Occipital lobe (tissue), 2 donors: ENCODE data around the gene FAM98C. TPM values are rescaled to one million over a fixed set of nuclear protein-coding genes. Genes with fewer than 3 reads are reported as not detected.
A peak's percentile ranks its signal among the peaks of the same experiment; 100 is the strongest.

Experiments
- DNase-seq: peaks from one replicate; lab custom pipeline; 2025; lab: John Stamatoyannopoulos, UW
- total RNA-seq: library from RNA; depleted of rRNA; stranded (reverse); fragments of >200 nt; gene quantifications from one replicate; pipeline ENCODE4 v1.2.3, GENCODE V29; 2014

The FAM98C gene
- total RNA-seq, 1 donor from 2014 or later = 8.0 TPM

- DNase-seq = no peak
Measured at GRCh38 chr19:38377052-38377451, 25.8 kb upstream of the FAM98C start.

DNA sequence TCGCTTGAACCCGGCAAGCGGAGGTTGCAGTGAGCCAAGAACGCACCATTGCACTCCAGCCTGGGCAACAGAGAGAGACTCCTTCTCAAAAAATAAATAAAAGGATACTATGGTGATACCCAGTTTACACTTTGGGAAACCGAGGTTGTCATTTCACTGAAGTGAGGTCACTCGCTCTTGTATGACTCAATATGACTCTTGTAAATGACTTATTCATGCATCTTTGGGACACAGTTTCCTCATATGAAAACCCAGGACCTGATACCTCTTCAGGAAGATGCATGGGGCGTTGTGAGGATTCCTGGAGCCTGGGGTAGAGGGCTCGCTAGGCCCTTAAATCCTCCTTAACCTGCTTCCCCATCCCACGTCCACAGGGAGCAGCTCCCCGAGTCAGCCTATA is 24.0 kb upstream of the FAM98C start:
- no peak for DNase-seq

DNA sequence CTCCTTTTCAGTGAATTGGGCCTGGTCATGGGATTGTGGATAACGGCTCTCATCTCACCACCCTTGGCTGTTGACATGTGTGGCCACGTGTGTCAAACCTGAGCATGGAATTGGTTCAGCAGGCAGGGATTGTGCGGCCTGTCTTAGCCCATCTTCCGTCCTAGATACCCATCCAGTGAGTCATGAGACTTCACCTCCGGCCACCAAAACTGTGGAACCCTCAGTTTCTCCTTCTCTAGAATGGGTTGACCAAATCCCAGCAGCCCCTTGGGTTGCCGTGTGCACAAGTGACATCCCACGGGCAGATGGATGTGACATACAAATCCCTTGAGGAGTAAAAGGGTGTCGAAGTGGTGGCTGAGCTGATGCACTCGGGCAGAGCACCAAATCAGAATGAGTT is 21.8 kb upstream of the FAM98C start:
- DNase-seq = no peak

DNA sequence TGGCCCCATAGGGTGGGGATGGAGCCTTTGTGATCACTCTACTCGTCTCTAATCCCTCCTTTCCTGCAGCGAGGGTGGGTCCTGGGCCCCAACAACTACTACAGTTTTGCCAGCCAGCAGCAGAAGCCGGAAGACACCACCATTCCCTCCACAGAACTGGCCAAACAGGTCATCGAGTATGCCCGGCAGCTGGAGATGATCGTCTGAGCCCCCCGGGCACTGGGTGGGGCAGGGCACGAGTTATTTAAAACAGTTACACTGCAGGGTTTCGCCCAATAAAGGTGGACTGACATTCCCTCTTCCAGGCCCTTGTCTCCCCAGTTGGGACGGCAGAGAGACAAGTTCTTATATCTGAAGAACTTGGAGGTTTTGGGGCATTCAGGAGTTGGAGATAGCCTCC is 19.7 kb upstream of the FAM98C start:
- DNase-seq = no peak

GRCh38 chr19:38383743-38384142 is 19.1 kb upstream of the FAM98C start:
- DNase-seq = no peak

DNA sequence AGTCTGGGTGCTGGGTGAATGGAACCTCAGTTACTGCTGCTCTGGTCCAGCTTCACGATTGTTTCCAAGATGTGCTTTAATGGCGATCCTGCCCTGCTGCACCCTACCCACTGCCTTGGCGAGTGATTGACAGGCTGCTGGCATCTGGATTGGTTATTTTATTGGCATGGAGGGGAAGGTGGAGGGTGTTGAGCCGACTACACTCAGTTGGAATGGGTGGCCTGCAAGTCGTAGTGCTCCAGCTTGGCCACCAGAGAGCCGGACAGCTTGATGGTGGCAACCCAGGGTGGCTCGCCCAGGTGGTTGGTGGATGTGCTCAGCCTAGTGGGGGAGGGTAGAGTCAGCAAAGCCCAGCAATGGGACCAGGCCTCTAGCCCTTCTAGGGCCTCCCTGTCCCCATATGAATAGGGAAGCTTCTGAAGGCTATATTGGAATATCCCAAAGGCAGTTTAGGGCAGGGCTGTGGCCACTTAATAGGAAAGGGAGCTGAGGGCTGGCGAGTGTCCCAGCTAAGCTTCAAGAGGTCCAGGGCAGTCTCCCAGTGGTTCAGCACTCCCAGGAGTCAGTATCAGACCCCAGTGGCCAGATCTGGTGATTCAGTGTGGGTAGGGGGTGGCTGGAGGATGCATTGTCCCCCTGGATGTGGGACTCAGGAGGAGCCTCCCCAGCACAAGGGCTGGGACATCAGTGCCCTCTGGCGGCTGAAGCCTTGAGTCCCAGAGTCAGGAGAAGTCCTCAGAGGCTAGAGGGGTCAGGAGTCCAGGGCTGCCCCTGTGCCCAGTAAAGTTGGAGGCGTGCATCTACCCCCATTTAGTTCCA is 18.5 kb upstream of the FAM98C start:
- DNase-seq = no peak

DNA sequence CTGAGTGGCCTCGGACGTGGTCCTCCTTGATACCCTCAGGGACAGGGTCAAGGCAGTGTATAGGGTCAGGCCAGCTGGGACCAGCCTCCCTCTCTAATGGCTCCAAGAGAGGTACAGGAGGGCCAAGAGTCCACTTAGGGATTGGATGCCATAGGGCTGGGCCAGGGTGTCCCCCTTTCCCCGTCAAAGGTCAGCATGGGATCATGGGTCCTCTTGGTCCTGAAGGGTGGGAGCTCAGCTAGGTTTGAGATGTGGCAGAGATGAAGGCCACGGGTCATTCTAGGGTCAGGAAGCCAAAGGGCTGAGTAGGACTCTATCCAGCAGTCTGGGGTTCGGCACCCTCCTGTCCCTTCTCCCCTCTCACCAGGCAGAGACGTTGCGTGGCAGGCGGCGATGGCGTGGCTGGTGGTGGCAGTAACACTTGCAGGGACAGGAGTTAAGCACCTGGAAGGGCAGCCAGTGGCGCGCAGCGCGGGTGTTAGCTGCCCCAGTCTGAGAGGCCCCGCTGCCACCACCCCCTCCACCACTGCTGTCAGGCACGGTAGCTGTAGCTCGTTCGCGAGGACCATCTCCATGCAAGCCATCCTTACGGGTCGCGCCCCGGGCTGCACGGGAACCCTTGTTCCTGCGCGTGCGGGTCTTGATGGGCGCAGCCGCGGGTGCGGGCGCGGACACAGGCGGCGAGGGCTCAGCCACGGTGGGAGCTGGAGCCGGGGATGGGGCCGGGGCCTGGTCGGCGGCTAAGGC is 17.7 kb upstream of the FAM98C start:
- no peak for DNase-seq

- DNase-seq = no peak
Measured at GRCh38 chr19:38385804-38386257, 17.1 kb upstream of the FAM98C start.

DNA sequence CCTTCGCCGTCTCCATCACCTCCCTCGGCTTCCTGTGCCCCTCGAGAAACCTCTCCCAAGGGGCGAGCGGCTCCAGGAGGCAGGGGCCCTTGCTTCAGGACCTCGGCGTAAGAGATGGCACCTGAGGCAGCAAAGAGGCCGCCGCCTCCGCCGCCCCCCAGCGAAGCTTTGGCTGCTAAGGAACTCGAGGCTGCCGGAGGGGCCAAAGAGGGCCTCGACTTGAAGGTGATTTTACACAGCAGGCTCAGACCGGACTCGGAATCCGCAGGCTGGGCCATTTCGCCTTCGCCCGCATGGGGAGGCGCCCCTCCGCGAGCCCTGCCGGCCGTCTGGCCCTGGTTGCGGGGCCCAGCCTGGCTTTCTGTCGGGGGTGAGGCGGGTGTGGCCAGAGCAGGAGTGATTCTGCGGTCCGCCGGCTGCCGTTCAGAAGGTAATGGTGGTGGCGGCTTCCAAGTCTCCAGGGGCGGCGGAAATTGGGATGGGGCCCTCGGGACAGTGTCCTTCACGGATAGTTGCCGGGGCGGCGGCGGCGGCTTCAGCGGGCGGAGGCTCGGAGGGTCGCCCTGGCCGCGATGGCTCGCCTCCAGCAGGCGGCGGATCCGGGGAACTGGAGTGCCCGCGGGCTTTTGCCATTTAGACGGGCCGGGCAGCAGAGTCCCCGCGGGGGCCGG is 16.5 kb upstream of the FAM98C start:
- DNase-seq = no peak

DNA sequence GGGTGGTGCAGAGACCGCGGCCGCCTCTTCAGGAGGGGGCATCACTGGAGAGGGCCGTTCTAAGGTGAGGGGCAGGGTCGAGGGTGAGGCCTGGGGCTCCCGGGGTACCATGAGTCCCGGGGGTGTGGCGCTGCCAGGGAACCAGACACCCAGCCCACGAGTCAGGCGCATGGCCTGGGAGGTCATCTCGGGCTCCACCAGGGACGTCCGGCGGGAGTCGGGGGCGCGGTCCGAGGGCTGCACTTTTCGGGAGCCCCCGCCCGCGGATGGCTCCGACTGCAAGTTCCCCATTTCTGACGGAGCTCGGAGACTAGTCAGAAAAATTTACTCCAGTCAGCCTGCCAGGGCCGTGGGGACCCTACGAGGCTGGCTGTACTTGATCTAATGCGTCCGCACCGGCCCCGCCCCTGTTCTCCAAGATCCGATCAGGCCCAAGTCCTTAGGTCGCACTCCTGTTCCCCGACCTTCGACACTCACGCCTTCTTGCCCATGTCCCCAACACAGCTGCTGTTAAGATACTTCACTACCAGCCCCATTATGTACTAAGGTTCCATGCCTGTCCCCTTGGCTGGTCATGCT is 15.8 kb upstream of the FAM98C start:
- DNase-seq = no peak

- peak; percentile 69 for DNase-seq
Measured at GRCh38 chr19:38387550-38388348, 15.1 kb upstream of the FAM98C start, which contains the start of gene GGN. Gene GGN, minus strand, starts transcription at chr19:38388034. Its CDS starts 773 bp downstream, at chr19:38387261.

- no peak for DNase-seq
Measured at GRCh38 chr19:38388349-38389100, 14.4 kb upstream of the FAM98C start, which contains the start of gene SPRED3. Gene SPRED3, plus strand, starts transcription at chr19:38388697. Its CDS starts 1,606 bp downstream, at chr19:38390303.

GRCh38 chr19:38389101-38389925 is 13.6 kb upstream of the FAM98C start:
- DNase-seq = peak; percentile 30

DNA sequence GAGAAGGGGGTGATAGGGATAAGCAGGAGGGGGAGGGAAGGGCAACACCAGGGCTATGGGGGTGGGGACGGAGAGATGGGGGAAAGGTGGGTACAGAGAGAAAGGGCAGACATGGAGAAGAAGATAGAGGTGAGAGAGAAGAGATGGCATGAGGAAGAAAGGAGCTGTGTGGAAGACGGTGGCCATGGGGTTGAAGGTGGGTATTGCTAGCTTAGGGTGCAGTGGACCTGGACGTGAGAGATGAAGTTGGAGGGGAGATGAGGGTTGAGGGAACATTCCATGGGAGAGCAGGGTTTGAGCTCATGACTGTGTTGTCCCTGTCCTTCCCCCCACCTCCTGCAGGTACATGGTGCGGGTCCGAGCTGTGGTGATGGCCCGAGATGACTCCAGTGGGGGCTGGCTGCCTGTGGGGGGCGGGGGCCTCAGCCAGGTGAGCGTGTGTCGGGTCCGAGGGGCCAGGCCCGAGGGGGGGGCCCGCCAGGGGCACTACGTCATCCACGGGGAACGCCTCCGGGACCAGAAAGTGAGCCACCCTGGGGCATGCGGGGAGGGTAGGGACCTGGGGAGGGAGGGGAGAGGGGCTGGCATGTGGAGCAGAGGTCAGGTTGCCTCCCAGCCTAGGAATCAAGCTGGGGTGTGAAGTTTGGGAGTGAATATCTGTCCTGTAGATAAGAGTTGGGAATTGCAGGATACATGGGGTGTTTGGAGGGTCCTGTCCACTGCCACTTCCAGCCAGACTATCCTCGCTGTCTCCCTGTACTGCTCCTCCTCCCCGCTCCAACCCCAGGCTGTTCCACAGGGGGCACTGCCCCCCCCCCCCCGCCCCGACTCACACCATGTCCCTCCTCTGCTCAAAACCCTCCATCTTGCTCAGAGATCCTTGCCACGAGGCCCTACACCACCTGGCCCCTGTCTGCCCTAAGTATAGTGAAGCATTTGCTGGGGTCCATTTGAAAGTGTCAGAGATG is 12.7 kb upstream of the FAM98C start:
- no peak for DNase-seq

GRCh38 chr19:38391911-38392464 is 10.9 kb upstream of the FAM98C start:
- no peak for DNase-seq

GRCh38 chr19:38392707-38393308 is 10.1 kb upstream of the FAM98C start:
- no peak for DNase-seq

DNA sequence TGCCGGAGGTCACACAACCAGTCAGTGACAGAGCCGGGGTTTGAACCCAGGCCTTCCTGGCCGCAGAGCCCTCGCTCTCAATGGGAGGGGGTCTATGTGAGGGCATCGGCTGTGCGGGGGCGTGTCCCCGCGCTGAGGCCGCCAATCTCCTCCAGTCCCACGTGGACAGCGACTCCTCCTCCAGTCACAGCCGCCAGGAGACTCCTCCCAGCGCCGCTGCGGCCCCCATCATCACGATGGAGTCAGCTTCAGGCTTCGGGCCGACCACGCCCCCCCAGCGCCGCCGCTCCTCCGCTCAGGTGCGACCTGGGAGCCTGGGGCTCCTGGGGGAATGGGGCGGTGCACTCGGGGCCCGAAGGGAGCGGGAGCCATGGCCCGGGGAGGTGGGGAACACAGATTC is 8.4 kb upstream of the FAM98C start:
- DNase-seq = no peak
